HG03342 (cell line): ENCODE measurements around the gene SLC25A5.
"Not testable (repeated sequence)": the region's sequence is repeated elsewhere in the genome, so short reads cannot be mapped to it uniquely, and the experiment has no call there.

Source experiments
- ATAC-seq: cut with Tn5 transposase; IDR thresholded peaks from one replicate; pipeline ENCODE4 v1.9.1; 2021; ENCODE audit warnings: mild to moderate bottlenecking, moderate library complexity; ENCODE audit not compliant: unreplicated experiment

Gene SLC25A5

GRCh38 chrX:119475389-119476101 lies 7.3 kb downstream of the SLC25A5 start:
- no peak for ATAC-seq

GRCh38 chrX:119477812-119478232 lies 9.6 kb downstream of the SLC25A5 start:
- no peak for ATAC-seq

- no peak for ATAC-seq
These were observed 10.3 kb downstream of the SLC25A5 start for GRCh38 chrX:119478504-119478903.

GRCh38 chrX:119479845-119480244 lies 11.6 kb downstream of the SLC25A5 start:
- no peak for ATAC-seq

GRCh38 chrX:119481323-119481801 lies 13.1 kb downstream of the SLC25A5 start:
- ATAC-seq: no peak

GRCh38 chrX:119482041-119482440 lies 13.8 kb downstream of the SLC25A5 start:
- ATAC-seq: no peak

- peak; percentile 73 for ATAC-seq
These were observed 14.5 kb downstream of the SLC25A5 start for GRCh38 chrX:119482481-119483480.

GRCh38 chrX:119486745-119487144 lies 18.5 kb downstream of the SLC25A5 start:
- ATAC-seq: no peak

- not testable (repeated sequence) for ATAC-seq
These were observed 19.5 kb downstream of the SLC25A5 start for GRCh38 chrX:119487766-119488165.

GRCh38 chrX:119488749-119489148 lies 20.5 kb downstream of the SLC25A5 start:
- ATAC-seq: no peak

- no peak for ATAC-seq
These were observed 21.2 kb downstream of the SLC25A5 start for GRCh38 chrX:119489212-119490074.

- no peak for ATAC-seq
These were observed 24.2 kb downstream of the SLC25A5 start for GRCh38 chrX:119492463-119492862.

- ATAC-seq: not testable (repeated sequence)
These were observed 25.7 kb downstream of the SLC25A5 start for GRCh38 chrX:119493851-119494495.

- no peak for ATAC-seq
These were observed 27.8 kb downstream of the SLC25A5 start for GRCh38 chrX:119495734-119496726.

GRCh38 chrX:119497185-119497584 lies 28.9 kb downstream of the SLC25A5 start:
- ATAC-seq: no peak

- no peak for ATAC-seq
These were observed 32.0 kb downstream of the SLC25A5 start for GRCh38 chrX:119500061-119500800.

- no peak for ATAC-seq
These were observed 33.4 kb downstream of the SLC25A5 start for GRCh38 chrX:119501511-119502148.
